Measurements from ENCODE around the gene PSTPIP1.

GRCh38 chr15:76945494-76946093 is 49.3 kb upstream of the PSTPIP1 start:
- TF ChIP-seq, protein P1, sequence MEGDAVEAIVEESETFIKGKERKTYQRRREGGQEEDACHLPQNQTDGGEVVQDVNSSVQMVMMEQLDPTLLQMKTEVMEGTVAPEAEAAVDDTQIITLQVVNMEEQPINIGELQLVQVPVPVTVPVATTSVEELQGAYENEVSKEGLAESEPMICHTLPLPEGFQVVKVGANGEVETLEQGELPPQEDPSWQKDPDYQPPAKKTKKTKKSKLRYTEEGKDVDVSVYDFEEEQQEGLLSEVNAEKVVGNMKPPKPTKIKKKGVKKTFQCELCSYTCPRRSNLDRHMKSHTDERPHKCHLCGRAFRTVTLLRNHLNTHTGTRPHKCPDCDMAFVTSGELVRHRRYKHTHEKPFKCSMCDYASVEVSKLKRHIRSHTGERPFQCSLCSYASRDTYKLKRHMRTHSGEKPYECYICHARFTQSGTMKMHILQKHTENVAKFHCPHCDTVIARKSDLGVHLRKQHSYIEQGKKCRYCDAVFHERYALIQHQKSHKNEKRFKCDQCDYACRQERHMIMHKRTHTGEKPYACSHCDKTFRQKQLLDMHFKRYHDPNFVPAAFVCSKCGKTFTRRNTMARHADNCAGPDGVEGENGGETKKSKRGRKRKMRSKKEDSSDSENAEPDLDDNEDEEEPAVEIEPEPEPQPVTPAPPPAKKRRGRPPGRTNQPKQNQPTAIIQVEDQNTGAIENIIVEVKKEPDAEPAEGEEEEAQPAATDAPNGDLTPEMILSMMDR (IDR thresholded peaks at IDR 0.05; ENCODE audit: poor library complexity) = no peak
- TF ChIP-seq EZH2phosphoT487 (IDR thresholded peaks at IDR 0.05; ENCODE audit: low read depth, severe bottlenecking, unreplicated experiment) = no peak
